ENCODE data around the gene NKAIN4. TPM values are rescaled to one million over a fixed set of nuclear protein-coding genes. Genes with fewer than 3 reads are reported as not detected.

Gene NKAIN4
- total and polyA plus RNA-seq, 12 donors, result 0.04 TPM; not detected in 11

DNA sequence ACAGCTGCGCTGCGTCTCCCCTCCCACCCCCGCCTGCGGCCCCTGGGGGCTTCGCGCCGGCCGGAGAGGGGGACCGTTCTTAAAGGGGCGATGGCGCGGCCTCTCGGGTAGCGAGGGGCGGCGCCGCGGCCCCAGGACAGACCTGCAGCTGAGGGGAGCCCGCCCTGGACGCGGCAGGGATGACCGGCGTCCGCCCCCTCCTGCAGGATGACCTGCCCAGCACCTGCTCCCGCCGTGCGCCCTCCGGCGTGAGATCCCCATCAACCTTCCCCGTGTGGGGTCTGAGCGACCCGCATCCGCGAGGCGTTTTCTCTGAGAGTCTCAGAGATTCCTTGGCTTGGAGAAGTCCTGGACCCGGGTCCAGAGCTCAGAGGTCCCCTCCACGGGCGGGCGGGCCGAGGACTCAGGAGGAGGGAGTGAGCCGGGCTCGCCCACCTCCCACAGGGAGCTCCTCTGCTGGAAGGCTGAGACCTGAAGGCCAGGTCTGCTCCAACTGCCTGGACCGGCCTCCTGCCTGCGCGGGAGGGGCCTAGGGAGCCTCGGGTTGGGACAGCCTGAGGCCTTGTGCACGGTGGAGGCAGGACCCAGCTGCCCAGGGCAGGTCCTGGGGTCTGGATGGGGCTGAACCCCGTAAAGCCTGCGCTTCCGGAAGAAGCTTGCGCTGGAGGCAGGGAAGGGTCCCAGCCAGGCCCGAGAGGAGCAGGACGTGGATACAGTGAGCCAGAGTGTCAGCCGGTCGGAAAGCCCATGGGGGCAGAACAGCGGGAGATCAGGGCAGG is 532 bp upstream of the NKAIN4 start:
- Histone ChIP-seq H3K4me1 (peaks cover 0 to 17% (median 9%) of the 10 kb centered on the region in 9 donors), H3K27ac (no peak overlapping the region), H3K9me3 (no peaks in the 10 kb centered on the region), H3K4me3 (peak overlapping the region in 1 of 10 donors; percentile 43), H3K27me3 (peaks cover 29 to 91% (median 79%) of the 10 kb centered on the region in 7 donors), H3K36me3 (no peaks in the 10 kb centered on the region)
- ATAC-seq (no peak), DNase-seq (no peak)
- 5 to 7% methylated on average over 39 to 56 of the region's 56 CpGs for WGBS, 2 donors
- TF ChIP-seq CTCF (IDR thresholded peaks at IDR 0.05), result no peak
- intact Hi-C loops (cut with DNase I), result no loop called here

DNA sequence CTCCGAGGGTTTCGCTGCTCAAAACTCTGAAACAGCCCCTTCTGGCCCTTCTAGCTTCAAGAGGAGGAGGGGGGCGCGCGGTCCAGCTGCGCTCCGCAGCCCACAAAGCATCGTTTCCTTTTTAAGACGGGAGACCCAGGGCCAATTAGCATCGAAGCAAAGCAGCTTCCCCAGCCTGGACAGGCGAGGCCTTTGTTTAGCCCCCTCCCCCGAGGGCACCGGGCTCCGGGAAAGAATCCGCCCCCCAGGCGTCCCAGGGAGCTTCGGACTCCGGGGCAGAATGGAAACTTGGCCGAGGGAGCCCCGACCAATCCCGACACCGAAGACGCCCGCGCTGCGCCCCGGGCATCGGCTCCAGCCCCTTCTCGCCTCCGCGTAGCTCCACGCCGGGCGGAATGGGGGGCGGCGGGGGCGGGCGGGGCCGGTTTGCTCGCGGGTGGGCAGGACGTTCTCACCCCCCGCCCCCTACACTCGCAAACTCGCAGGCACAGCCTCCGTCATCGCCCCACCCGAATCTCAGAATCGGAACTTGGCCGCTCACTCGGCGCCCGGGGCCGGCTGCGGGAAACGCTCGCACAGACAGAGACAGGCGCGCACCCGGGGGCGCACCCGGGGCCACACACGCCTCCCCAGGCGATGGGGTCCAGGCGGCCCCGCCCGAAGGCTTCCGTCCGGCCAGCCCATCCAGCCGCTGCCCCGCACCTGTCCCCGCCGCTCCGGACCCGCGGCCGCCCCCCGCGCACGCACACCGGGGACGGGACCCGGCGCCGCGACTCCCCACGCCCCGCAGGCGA is 628 bp downstream of the NKAIN4 start:
- peaks cover 0 to 17% (median 9%) of the 10 kb centered on the region in 9 donors for H3K4me1 ChIP-seq
- DNase-seq (no peak), ATAC-seq (no peak)
- WGBS, 2 donors, result 0 to 1% methylated on average over 85 to 89 of the region's 89 CpGs
- peak overlapping the region; percentile 6 to 48 (median 32) for H3K4me3 ChIP-seq
- intact Hi-C loops (cut with DNase I), result no loop called here
- no peak for TF ChIP-seq CTCF (IDR thresholded peaks at IDR 0.05)
- H3K9me3 ChIP-seq, result no peaks in the 10 kb centered on the region
- H3K36me3 ChIP-seq, result no peaks in the 10 kb centered on the region
- H3K27ac ChIP-seq, result no peak overlapping the region
- H3K27me3 ChIP-seq, result peaks cover 29 to 92% (median 79%) of the 10 kb centered on the region in 7 donors

DNA sequence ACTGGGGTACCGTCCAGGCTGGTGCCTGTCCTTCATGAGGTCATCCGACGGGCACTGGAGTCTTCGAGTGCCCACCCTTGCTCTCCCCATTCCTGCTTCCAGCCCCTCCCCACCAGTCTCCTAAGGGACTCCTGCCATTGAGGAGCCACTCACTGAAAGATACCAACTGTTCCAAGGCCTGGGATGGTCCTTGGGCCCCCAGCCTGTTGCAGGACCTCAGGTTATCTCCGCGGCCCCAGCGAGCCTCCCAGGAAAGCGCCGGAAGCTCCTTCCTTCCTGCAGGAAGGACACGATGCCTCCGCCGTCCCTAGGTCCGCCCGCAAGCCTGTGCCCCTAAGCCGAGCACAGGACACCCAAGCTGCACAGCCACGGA is 1.2 kb downstream of the NKAIN4 start:
- Histone ChIP-seq H3K4me3 (peak overlapping the region in 7 of 10 donors; percentile 18 to 48 (median 39)), H3K27me3 (peaks cover 29 to 92% (median 83%) of the 10 kb centered on the region in 7 donors), H3K27ac (no peak overlapping the region), H3K36me3 (no peaks in the 10 kb centered on the region), H3K4me1 (peaks cover 0 to 17% (median 9%) of the 10 kb centered on the region in 9 donors), H3K9me3 (no peaks in the 10 kb centered on the region)
- WGBS, 2 donors, result 10 to 11% methylated on average over 16 of the region's 16 CpGs
- intact Hi-C loops (cut with DNase I), result no loop called here
- no peak for TF ChIP-seq CTCF (IDR thresholded peaks at IDR 0.05)
- ATAC-seq, result no peak
- no peak for DNase-seq

- no peaks in the 10 kb centered on the region for H3K9me3 ChIP-seq
- no peaks in the 10 kb centered on the region for H3K36me3 ChIP-seq
- ATAC-seq (no peak), DNase-seq (no peak)
- peaks cover 29 to 95% (median 90%) of the 10 kb centered on the region in 7 donors for H3K27me3 ChIP-seq
- 52 to 68% methylated on average over 8 of the region's 8 CpGs for WGBS, 2 donors
- intact Hi-C loops (cut with DNase I), result no loop called here
- no peak for TF ChIP-seq CTCF (IDR thresholded peaks at IDR 0.05)
- H3K4me3 ChIP-seq, result no peak overlapping the region
- no peak overlapping the region for H3K27ac ChIP-seq
- H3K4me1 ChIP-seq, result peaks cover 0 to 17% (median 9%) of the 10 kb centered on the region in 9 donors
Observed at GRCh38 chr20:63252284-63252711, 2.0 kb downstream of the NKAIN4 start.

All from heart right ventricle (tissue), 16 donors.